Mammary epithelial cell (primary cell): ENCODE data around the gene SERPINA12.

Source experiments
- EZH2 ChIP-seq: IDR thresholded peaks from 2 replicates; pipeline ENCODE4 v1.6.1; 2012; ENCODE audit warnings: low read length, inconsistent platforms, borderline replicate concordance
- TF ChIP-seq, protein P1 (sequence below), 2 donors: IDR thresholded peaks in 1 of 2; conservative IDR thresholded peaks in 1 of 2; 2 replicates each; pipeline ENCODE4 v1.5.1; 2011 to 2012; ENCODE audit warnings: inconsistent platforms in 2 of 2, low read length in 2 of 2, mild to moderate bottlenecking in 2 of 2, control low read depth in 1 of 2, low read depth in 1 of 2; ENCODE audit not compliant: insufficient read depth in 1 of 2; ENCODE audit errors: extremely low read depth in 1 of 2

DNA sequence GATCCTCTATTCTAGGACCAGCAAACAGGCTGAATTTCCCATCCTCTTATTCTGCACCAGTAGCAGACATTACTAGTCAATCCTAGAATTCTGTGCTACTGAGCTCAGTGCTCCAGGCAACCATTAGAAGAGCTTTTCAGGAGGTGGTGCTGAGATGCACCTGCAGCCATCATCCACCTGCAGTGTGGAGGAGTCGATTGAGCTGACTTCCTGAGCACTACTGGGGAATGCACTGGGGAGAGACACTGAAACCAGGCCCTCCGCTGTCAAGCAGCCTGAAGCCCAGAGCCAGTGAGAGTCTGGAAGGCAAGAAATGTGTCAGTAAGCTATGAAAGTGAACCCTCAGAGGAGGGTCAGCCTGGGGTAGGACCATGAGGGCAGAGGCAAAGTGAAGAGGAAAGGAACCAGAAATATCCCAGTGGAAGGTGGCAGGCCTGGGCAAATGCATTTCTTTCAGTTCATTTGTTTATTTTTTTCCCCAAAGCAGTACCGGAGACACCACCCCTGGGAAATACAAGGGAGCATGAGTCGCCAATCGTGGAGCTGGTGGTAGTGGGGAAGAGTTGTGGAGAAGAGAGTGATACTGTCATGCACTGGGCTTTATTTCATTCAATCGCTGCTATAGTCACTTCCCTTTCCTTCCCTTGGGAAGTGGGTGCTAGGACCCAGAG, 28.9 kb upstream of the SERPINA12 start:
- no peak for TF ChIP-seq EZH2
- TF ChIP-seq, protein P1, sequence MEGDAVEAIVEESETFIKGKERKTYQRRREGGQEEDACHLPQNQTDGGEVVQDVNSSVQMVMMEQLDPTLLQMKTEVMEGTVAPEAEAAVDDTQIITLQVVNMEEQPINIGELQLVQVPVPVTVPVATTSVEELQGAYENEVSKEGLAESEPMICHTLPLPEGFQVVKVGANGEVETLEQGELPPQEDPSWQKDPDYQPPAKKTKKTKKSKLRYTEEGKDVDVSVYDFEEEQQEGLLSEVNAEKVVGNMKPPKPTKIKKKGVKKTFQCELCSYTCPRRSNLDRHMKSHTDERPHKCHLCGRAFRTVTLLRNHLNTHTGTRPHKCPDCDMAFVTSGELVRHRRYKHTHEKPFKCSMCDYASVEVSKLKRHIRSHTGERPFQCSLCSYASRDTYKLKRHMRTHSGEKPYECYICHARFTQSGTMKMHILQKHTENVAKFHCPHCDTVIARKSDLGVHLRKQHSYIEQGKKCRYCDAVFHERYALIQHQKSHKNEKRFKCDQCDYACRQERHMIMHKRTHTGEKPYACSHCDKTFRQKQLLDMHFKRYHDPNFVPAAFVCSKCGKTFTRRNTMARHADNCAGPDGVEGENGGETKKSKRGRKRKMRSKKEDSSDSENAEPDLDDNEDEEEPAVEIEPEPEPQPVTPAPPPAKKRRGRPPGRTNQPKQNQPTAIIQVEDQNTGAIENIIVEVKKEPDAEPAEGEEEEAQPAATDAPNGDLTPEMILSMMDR (conservative IDR thresholded peaks at IDR 0.05 in 1 of 2, IDR thresholded peaks at IDR 0.05 in 1 of 2; ENCODE audit: extremely low read depth in 1 of 2, insufficient read depth in 1 of 2, low read depth in 1 of 2, low read length in 2 of 2), result no peak
